GM18861 (cell line): ENCODE measurements around the gene PCDHB16.
"Not testable (repeated sequence)": the region's sequence is repeated elsewhere in the genome, so short reads cannot be mapped to it uniquely, and the experiment has no call there.

ENCODE experiments used
- ATAC-seq: cut with Tn5 transposase; IDR thresholded peaks from one replicate; pipeline ENCODE4 v1.9.1; 2021; ENCODE audit not compliant: unreplicated experiment

PCDHB16 gene

GRCh38 chr5:141224844-141225243, 42.7 kb downstream of the PCDHB16 start:
- ATAC-seq, result not testable (repeated sequence)

GRCh38 chr5:141225421-141225820, 43.2 kb downstream of the PCDHB16 start:
- ATAC-seq, result not testable (repeated sequence)

GRCh38 chr5:141234109-141234667, 52.0 kb downstream of the PCDHB16 start:
- no peak for ATAC-seq
